Stimulated activated naive CD4-positive, alpha-beta T cell treated with Interleukin-2 at 50 U/mL for 16 hours (primary cell): Measurements from ENCODE around the gene SLC17A9.
"Not testable (repeated sequence)": the region's sequence is repeated elsewhere in the genome, so short reads cannot be mapped to it uniquely, and the experiment has no call there.

Experiments
- DNase-seq: peaks from one replicate; lab custom pipeline; 2025; lab: John Stamatoyannopoulos, UW

Gene SLC17A9

DNA sequence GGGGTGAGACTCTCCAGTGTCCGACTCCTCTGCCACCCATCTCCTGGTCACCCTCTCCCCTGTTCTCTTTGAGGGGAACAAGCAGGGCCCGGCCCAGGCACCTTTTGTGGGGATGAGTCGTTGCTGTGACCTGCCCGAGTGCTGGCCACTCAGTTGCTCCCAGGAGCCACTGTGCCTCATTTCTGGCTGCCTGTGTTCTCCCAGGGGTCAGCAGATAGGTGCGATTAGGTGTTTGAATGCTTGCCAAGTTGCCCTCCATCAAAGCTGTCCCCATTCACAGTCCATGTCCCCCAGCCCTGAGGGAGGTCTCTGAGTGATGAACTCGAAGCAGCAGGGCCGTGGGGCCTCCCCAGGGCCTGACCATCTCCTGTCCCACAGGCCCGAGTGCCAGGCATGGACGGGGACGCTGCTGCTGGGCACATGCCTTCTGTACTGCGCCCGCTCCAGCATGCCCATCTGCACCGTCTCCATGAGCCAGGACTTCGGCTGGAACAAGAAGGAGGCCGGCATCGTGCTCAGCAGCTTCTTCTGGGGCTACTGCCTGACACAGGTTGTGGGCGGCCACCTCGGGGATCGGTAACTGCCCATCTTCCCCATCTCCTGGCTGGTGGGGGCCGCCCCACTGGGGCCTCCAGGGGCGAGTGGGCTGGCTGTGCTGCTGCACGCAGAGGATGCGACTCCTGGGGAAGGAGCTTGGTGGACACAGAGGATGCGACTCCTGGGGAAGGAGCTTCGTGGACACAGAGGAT is 4.1 kb downstream of the SLC17A9 start:
- DNase-seq, result no peak

- no peak for DNase-seq
Observed at GRCh38 chr20:62957136-62958117, 4.9 kb downstream of the SLC17A9 start.

DNA sequence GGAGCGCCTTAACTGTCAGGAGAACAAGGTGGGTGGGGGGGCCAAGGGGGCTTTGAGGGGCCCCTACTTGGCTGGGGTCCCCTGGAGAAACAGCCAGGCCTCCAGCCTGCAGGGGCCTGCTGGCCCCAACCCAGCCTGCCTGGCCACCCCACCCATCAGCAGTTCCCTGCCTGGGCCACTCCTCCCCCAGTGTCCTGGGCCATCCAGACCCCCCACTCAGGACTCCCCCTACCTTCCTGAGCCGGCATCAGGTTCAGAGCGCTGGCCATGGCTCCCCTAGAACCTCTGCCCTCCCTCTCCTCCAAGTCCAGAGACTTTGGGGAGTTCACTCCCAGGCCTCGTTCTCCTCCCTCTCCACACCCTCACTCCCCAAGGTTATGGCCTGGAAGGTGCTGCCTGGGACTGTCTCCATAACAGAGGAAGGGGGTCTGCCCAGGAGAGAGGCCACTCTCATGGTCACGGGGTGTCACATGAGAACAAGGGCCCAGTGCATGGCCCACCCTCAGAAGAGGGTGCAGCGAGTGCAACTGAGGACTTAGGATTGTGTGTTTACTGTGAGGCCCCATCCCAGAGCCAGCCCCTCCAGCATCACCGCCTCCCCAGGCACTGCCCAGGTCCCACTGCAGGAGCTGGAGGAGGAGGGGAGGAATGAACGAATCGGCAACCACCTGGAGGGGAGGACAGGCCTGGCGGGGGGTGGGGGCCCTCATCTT is 6.0 kb downstream of the SLC17A9 start:
- DNase-seq, result no peak

DNA sequence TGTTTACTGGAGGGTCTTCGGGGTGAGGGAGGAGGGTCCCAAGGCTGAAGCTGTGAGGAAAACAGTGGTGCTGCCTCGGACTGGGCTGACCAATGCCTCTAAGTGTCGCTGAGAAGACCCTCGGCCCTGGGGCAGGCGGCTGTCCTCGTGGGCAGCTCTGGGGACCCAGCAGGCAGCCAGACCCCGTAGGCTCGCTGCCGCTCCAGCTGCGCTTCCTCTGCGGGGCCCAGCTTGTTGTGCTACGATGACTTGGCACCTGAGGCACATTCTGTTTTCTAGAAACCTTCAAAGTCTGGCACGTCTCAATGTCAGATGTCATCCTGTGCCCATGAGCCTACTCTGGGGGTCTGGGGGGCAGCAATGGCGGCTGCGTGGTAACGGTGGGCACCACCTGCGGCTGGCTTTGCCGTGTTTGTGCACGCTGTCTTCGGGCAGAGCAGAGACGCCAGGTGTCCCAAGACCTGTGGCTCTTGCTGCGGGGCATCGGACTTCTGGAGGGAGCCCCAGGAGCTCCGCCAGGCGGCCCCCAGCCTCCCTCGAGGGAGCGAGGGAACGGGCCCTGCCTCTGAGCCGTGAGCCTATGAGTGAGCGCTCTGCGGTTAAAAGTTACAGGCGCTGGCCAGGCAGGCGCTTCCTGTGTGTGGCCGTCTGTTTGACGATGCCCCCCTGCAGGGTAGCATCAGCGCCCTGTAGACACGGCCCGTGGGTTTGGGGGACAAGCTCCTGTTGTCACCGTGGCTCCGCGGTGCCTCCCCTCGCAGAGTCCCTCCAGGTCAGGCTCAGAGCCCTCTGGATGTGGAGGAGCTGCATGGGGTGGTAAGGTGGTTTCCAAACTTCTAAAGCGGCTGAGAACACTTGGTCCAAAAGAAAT is 6.8 kb downstream of the SLC17A9 start:
- DNase-seq, result no peak

DNA sequence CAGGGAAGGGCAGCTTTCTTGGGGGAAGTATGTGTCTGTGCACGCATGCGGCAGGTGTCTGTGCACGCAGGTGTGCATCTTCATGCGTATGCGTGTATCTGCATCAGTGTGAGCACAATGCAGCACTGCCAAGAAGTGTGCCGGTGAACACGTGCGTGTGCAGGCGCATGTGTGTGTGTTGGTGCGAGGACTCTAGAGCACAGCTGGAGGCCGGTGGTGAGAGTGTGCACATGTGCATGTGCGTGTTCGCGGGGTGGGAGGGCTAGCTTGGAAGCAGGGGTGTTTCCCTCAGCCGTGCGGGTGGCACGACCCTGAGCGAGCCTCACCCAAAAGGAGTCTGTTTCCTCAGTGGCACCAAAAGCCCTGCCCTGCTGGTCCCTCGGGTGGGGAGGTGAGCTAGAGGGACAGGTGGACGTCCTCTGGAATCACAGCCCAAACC is 7.5 kb downstream of the SLC17A9 start:
- no peak for DNase-seq

DNA sequence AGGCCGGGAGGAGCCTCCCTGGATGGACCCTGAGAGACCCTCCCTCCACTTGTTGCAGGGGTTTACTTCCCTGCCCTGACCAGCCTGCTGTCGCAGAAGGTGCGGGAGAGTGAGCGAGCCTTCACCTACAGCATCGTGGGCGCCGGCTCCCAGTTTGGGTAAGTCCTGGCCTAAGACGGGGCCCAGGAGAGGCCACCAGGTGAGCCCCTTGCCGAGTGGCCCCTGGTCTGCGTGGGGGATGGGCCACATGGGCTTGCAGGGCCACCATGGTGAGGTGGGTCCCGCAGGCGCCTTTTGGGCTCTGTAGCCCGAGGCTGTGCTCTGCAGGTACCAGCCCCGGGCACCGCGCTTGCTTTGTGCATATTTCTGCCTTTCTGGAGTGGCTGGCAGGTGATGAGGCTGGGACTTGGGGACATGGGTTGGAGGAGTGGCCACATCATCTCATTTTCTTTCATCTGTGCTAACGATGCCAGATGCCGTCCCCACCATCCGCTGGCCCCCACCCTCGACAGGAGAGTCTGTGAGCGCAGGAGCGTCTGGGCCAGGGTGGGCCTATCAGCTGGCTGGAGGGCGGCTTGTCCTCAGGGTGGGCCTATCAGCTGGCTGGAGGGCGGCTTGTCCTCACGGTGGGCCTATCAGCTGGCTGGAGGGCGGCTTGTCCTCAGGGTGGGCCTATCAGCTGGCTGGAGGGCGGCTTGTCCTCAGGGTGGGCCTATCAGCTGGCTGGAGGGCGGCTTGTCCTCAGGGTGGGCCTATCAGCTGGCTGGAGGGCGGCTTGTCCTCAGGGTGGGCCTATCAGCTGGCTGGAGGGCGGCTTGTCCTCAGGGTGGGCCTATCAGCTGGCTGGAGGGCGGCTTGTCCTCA is 8.2 kb downstream of the SLC17A9 start:
- DNase-seq, result not testable (repeated sequence)

DNA sequence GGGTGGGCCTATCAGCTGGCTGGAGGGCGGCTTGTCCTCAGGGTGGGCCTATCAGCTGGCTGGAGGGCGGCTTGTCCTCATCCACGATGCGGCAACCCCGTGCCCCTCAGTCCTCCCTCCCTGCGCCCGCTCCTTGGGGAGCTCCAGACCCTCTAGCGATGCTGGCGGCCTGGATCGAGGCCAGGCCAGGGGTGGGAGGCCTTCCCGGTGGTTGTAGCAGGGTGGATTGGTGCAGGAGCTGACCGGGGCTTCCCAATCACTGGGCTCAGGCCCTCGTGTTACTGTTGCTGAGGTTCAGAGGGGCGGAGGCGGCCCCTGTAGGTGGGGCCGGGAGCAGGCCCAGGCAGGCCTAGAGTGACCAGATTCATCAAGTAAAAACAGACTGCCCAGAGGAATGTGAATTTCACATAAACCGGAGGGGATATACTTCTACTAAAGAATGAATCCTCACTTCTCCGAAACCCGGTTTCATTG is 8.8 kb downstream of the SLC17A9 start:
- no peak for DNase-seq

DNA sequence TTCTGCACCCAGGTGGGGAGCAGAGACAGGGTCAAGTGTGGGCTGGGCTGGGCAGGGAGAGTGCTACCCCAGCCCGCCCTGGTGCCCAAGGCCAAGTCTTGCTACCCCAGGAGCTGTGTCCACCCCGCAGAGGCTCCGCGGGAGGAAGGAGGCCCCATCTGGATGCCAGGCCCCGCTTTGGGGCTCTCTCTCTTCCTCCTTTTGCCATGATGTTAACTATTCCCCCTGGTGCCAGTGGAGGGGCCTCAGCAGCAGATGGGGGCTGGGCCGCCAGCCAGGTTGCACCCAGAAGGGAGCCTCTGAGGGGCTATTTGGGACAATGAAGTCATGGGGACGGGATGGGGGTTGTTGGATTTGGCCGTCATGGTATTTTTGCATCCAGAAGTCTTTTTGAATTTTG is 9.3 kb downstream of the SLC17A9 start:
- DNase-seq, result no peak

GRCh38 chr20:62962221-62962879 is 9.8 kb downstream of the SLC17A9 start:
- DNase-seq, result no peak

GRCh38 chr20:62962891-62963613 is 10.5 kb downstream of the SLC17A9 start:
- no peak for DNase-seq

DNA sequence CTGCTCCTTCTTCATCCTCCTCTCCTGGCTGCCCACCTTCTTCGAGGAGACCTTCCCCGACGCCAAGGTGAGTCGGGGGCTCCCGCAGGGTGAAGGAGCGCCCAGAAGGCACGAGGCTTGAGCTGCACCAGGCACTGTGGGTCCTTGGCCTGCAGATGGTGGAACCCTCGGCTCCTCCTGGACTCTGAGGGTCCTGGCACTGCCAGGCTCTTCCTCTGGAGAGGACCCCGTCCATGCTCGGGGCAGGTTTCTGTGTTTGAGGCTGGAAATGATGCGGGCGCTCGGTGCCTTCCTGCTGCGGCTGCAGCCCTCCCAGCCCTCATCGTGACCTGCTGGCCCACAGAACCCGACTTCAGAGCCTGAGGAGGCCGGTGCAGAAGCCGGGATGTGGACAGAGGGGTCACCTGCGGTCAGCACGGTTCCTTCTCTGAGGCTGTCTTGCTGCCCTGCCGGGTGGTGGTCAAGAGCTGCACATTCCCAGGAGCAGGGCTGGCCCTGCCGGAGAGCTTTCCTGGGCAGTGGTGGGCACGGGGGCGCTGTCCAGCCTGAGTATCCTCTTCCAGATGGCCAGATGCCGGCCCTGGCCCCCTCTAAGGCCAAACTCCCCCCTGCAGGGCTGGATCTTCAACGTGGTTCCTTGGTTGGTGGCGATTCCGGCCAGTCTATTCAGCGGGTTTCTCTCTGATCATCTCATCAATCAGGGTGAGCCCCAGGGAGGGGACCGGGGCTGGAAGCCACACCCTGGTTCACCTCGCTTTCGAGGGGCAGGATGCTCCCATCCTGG is 11.3 kb downstream of the SLC17A9 start:
- DNase-seq, result no peak

GRCh38 chr20:62964700-62965099 is 12.2 kb downstream of the SLC17A9 start:
- no peak for DNase-seq

GRCh38 chr20:62965363-62965771 is 12.9 kb downstream of the SLC17A9 start:
- no peak for DNase-seq

DNA sequence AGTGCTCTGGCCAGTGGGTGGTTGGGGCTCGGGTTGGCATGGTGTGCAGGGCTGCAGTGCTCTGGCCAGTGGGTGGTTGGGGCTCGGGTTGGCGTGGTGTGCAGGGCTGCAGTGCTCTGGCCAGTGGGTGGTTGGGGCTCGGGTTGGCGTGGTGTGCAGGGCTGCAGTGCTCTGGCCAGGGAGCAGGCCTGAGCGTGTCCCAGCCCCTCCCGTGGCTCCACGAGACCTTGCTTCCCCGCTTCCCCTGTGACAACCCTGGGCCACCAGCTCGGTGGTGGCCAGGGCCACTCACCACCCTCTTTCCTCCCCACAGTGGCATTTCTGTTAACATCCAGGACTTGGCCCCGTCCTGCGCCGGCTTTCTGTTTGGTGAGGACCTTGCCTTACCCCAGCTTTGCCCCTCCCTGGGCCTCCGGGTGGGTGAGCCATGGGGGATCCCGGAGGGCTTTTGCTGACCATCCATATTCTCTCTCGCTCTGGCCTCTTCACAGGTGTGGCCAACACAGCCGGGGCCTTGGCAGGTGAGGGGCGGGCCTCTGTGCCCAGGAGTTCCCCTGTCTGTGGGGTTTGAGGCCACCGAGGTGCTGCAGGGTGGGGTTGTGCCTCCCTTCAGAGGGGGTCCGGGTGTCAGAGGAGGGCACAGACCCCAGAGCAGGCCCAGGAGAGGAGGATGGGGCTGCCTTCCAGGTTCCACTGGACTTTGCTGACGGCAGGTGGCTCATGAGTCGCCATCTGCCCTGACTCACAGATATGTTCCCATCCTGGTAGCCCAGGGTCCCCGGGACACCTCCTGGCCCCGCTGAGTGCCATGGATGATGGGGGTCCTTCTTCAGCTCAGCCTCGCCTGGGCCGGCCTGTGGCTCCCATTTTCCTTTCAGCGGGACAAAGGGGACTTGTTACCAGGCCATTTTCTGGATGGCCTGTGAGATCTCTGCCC is 14.0 kb downstream of the SLC17A9 start:
- DNase-seq, result no peak

GRCh38 chr20:62967149-62967501 is 14.6 kb downstream of the SLC17A9 start:
- no peak for DNase-seq

DNA sequence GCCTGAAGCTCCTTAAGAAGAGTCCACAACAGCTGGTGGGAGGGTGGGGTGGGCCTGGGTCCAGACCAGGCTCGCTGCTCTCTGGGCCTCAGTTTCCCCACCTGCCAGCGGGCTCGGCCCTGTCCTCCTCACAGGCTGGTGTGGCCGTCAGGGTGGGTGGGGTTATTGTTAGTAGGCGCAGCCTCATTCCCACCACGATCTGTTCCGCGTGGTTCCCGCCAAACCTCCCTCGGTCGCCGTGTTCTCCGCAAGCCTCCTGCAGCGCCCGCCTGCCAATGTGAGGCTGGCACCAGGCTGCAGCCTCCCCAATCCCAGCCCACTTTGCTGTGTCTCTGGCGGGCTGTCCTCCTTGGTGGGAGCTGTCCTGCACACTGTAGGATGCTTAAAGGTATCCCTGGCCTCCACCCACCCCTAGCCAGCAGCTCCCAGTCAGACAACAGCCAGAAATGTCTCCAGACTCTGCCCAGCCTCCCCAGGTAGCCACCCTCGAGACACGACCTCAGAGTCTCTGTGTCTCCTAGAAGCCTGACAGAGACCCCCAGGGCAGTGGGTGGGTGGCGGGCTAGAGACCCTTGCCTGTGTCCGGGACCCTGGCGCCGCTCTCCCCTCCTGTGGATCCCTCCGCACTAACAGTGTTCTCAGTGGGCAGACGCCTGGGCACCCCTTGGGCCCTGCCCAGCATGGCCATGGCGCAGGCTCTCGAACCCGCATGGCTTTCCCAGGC is 15.3 kb downstream of the SLC17A9 start:
- DNase-seq, result no peak
